ENCODE results near the gene CROCC2.

CROCC2 gene

DNA sequence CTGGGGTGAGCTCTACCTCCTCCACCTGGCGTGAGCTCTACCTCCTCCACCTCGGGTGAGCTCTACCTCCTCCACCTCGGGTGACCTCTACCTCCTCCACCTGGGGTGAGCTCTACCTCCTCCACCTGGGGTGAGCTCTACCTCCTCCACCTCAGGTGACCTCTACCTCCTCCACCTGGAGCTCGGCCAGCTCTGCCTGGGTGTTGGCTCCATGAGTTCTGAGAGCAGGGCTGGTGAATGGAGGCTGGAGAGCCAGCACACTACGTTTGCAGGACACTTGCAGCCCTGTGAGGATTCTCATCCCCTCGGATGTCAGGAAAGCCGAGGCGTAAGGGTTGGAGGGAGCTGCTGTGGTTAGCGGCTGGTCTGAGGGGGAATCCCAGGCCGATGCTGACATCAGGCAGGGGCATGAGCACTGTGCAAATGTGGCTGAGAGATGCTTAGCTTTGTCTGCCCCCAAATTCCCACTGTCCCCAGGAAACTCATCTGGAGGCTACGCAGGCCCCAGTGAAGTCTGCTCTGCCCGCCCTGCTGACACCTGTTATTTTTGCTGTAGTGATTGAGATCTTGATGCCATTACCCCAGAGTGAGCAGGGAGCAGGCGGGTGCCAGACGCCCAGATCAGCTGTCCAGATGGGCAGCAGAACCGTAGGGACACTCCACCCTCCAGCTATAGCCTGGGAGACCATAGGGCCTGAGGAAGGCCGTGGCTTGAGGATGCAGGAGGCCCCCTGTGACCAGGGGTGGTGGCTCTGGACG lies 3.3 kb downstream of the CROCC2 start:
- DNase-seq, result no peak

DNA sequence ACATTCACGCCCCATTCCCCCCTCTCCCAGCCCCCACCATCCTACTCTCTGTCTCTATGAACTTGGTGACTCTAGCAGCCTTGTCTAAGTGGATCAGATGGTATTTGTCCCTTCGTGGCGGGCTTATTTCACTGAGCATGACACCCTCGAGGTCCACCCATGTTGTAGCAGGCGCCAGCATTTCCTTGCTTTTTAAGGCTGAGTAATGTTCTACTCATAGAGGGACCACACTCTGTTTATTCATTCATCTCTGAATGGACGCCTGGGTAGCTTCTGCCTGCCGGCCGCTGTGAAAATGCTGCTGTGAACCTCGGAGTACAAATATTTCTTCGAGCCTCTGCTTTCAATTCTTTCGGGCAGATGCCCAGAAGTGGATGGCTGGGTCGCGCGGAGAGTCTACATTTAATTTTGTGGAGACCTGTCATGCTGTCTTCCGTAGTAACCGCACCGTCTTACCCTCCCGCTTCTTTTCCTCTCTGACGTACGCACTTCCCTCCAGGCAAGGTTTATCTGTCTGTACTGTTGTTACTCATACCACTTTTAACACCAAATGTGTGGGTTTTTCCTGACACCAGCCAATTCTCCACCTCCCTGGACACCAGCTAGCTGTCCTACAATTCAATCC lies 5.6 kb downstream of the CROCC2 start:
- no peak for DNase-seq

- no peak for DNase-seq
Observed at GRCh38 chr2:240912878-240913809, 7.0 kb downstream of the CROCC2 start.

- DNase-seq, result peak; percentile 49 to 51
Observed at GRCh38 chr2:240913810-240914644, 7.9 kb downstream of the CROCC2 start.

DNA sequence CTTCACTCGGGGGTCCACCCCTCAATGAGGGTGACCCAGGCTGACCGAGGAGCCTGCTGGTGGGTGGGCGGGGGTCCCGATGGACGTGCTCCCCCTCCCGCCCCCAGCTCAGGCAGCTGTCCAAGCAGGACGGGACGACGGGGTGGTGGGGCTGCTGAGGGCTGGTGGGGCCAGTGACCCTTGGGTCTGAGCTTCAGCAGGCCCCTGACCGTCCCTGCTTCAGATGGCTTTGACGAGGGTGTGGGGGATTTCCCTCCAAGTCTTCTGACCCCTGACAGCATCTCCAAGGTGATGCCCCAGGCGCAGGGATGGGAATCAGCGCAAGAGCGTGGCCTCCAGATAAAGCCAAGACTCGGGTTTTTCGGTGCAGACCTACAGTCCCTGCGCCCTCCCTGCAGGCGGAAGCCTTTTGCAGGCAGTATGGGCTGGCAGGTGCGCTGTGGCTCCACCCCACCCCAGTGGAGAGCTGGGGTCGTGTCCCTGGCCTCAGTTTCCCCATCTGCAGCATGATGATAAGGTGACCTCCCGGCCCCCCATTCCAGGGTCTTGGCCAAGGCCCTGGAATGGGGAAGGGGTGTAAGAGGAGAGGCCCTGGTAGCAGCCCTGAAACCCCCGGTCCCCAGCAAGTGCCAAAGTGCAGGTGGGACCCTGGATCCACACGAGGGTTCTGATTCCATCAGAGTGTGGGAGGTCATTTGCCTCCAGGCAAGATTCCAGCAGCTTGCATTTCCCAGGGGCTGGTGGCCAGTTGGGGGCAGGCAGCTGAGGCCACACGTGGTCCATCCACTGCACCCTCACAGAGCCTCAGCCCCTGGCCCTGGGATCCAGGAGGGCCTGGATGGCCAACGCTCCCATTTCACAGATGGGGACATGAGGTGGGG lies 8.7 kb downstream of the CROCC2 start:
- DNase-seq, result no peak

DNA sequence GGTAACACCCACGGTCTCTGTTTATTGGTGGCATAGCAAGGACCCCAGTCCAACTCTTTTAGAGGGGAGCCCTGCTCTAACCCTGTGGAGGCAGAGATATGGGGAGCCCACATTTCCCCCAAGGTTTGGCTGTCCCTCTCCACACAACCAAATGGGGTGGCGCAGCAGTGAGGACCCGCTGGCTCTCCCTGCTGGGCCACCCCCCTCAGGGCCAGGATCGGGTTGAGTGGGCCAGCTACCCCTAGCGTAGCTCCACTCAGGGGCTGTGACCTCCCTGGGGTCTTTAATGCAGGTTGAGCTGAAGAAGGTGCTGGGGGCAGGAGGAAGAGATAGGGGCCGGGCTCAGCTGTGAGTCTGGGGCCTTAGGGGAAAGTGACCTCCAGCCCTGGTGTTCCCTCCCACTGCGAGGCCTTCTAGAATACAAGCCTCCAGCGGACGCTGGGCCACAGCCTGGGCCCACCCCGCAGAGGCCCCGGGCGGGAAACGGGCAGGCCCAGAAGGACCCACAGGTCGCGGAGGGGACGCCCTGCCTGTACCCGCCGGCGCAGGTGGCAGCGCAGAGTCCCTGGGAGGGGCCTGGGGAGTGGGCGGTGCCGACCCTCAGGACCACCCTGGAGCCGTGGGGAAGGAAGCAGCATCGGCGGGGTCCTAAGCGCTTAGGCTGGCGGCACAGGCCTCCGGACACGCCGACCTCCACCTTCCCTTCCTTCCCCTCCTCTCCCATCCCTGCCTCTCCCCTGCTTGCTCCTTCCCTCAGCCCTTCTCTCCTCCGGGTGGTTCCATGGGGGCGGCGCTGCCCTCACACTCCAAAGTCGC lies 9.6 kb downstream of the CROCC2 start:
- DNase-seq, result no peak

GRCh38 chr2:240916571-240917008 lies 10.5 kb downstream of the CROCC2 start:
- no peak for DNase-seq

DNA sequence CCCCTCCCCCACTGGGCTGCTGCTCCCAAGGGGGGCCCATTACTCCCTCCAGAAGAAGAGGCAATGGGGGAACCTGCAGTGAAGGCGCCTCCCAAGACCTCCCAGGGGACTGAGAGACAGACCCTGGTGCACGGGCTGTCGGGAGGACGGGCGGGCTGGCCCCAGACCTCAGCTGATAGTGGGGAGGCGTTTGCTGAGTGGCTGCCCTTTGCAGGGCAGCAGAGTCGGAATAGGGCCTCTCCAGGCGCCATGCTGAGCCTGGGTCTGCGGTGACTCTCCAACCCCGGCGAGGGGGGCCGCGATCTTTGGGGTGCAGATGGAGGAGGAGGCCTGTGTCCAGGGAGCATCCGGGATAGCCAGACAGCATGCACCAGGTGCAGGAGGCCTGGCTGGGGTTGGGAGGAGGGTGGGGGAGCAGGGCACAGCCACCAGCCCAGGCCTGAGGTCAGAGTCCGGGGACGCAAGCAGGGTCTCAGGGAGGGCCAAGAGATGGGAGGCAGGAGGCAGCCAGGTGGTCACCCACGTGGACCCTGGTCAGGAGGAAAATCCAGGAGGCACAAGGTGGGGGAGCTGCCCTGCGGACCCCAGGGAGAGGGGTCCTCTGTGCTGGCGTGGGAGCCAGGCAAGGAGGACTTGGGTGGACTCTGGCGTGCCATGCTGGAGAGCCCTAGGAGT lies 11.0 kb downstream of the CROCC2 start:
- DNase-seq, result no peak

GRCh38 chr2:240917684-240918257 lies 11.6 kb downstream of the CROCC2 start:
- no peak for DNase-seq

DNA sequence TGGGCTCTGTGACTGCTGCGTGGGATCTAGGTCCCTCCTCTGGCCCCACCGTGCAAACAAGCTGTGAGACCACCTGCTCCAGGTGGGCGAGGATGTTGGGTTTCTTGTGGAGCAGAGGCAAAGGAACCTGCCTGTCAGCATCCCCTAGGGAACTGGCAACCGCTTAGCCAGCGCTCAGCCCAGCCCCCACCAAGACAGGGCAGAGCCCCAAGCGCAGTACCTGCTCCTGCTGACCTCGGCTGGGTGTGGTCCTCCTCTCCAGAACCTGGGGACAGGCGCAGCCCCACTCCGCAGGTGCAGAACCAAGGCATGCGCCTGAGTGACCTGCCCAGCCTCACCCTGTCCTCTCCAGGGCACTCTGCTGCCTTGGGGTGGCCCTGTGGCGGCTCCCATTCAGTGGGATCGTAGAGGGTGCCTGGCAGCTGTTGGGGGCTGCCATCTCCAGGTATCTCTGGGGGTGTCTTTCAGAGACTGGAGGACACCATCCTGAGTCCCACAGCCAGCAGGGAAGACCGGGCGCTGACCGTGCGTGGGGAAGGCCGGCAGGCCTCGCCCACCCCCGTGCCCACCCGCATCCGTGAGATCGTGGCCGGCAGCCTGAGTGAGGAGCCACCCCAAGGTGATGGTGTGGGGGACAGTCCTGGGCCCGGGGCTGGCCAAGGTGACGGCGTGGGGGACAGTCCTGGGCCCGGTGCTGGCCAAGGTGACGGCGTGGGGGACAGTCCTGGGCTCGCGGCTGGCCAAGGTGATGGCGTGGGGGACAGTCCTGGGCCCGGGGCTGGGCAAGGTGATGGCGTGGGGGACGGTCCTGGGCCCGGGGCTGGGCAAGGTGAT lies 12.3 kb downstream of the CROCC2 start:
- no peak for DNase-seq

DNA sequence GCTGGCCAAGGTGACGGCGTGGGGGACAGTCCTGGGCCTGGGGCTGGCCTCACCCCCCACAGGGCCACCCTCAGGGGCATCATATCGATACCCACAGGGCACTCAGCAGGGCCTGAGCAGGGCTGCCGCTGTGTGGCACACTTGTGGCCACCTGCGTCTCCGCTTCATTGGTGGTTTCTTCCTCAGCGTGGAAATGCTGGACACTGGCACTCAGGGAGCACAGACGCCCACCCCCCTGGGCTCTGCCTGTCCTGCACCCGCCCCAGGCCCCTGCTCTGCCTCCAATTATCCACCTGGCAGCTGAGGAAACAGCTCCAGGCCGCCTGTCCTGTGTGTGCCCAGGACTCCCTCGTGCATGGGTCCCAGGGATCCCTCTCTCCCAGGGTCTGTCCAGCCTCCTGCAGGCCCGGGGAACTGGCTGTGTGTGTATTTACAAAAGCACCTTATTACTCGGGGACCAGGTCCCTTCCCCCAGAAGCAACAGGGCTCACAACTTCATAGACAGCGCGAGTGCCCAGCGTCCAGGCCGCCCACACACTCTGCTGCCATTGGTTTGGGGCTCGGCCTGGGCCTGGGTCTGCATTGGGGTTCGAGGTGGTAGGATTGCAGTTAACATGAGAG lies 13.1 kb downstream of the CROCC2 start:
- no peak for DNase-seq

DNA sequence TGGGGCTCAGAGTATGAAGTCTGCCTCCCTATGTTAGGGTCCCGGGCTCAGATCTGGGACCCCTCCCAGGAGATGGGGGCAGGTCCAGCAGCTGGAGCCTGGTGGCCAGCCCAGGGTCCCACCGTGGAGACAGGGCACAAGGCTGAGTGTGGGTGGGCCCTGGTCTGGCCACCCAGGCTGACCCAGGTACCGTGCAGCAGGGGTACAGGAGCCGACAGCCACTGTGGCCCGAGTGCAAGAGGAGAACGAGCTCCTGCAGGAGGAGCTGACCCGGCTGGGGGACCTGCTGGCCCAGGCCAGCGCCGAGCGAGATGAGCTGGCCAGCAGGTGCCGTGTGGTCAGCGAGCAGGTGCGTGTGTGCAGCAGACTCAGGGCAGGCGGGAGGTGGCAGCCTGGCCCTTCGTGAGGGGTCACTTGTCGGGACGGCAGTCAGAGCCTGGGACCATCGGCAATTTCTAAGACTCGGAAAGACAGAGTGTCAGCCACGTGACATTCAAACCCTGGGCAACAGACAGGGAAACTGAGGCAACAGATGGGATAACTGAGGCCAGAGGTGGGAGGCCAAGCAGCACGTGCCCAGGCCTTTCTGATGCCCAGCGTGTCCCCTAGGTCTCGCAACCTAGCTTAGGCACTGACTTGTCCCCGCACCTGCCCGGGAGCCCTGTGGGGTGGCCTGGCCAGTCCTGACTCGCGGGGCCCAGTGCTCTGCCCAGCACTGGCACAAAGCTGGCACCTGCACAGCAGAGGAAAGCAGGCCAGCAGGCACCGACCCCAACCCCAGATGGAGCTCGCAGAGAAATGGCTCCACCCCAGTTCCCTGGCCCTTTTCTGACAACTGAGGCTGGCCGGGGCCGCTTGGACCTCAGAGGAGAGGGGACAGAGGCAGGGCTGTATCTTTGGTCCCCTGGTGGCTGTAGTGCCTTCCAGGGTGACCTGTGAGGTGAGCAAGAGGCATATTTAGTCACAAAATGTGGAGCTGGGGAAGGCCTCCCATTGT lies 13.9 kb downstream of the CROCC2 start:
- no peak for DNase-seq

DNA sequence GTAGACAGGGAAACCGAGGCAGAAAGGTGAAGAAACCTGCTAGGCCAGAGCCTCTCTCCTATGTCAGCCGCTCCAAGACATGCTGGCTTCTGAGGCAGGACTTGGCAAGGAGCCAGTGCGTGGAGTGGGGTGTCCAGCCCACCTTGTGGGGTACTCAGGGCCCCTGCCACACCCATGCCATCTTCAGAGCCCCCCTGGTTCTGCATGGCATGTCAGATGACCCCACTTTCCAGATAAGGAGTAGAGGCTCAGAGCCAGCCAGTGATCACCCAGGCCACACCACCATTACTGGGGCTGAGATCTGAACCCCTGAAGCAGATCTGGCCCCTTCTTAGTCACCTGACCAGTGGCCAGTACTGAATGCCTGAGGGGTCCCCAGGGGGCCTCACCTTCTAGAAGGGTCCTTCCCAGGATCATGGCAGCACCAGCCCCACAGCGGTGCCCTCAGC lies 14.7 kb downstream of the CROCC2 start:
- DNase-seq, result no peak

DNA sequence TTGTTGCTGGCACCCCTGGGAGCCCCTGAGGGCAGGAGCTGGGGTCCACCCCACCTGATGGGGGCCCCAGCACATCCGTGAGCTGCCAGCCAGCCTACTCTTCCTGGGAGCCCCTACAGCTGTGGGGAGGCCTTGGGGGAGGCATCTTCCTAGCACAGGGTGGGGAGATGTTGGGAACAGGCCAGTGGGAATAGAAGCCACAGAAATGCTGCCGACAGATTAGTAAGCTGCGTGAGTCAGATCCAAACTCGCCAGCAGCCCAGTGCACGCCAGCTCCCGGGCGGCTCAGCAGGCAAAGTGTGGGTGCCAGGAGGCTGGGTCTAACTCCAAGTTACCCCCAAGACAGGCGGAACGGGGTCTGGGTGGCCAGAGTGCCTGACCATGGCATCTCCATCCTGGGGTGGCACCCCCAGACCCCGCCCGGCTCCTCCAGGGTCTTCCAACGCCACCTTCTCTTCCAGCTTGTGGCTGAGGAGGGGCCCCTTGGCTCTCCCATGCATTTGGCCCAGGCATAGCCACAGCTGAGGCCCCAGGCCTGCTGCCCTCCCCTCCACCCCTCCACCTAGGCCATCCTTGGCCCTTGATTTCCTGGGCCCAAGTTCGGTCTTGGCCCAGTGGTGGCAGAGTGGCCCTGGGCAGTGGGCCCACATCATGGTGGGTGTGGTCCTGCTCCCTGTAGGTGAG lies 15.3 kb downstream of the CROCC2 start:
- DNase-seq, result no peak

GRCh38 chr2:240921995-240922244 lies 15.8 kb downstream of the CROCC2 start:
- no peak for DNase-seq

DNA sequence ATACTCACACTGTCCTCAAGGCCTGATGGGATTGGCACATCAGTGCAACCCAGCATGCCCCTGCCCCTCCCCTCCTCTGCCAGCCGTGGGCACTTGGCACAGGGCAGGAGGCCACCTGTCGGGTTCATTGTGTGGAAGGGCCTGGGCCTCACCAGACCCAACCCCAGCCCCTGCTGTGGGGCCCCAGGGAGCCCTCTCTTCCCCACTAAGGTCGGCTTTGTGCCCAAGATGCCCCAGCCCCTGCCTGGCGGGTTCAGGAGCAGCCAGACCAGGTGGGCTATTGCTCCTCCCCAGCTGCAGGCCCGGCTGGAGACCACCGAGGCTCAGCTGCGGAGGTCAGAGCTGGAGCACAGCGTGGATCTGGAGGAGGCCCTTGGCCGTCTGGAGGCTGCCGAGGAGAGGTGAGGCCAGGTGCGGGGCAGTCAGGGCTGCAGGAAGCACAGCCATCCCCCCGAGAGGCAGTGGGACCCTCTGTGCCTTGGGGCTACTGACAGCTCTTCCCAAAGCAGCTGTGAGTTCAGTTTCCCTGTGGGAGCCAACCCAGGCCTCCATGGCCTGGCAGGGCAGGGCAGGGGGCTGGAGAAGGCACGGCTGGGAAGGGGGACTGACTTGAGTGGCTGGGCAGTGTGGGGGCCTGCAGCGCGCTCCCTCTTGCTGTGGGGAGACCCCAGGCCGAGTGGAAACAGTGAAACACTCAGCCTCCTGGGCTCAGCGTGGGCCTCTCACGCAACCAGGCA lies 16.3 kb downstream of the CROCC2 start:
- no peak for DNase-seq

All from CD4-positive, alpha-beta T cell treated with Interleukin-1 beta for 1 hour (primary cell).